ENCODE data around the gene DISP2. TPM values are rescaled to one million over a fixed set of nuclear protein-coding genes. Genes with fewer than 3 reads are reported as not detected.
A peak's percentile ranks its signal among the peaks of the same experiment; 100 is the strongest.

Gene DISP2
- total RNA-seq, 2 donors from 2014 or later = 0.04 to 0.40 TPM

- no peaks in the 10 kb centered on the region for H3K9me3 Mint-ChIP-seq
Observed at GRCh38 chr15:40368719-40369473, 10.9 kb downstream of the DISP2 start.

DNA sequence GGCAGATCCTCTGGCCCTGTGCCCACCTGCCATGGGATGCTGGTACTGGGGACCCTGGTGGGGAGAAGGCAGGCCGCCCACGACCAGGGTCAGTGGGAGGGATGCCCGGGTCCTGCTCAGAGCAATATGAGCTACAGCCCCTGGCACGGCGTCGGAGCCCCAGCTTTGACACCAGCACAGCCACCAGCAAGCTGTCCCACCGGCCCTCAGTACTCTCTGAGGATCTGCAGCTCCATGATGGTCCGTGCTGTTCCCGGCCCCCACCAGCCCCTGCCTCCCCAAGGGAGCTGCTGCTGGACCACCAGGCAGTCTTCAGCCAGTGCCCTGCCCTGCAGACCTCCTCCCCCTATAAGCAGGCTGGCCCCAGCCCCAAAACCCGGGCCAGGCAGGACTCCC lies 11.5 kb downstream of the DISP2 start:
- Mint-ChIP-seq H3K4me1 (no peaks in the 10 kb centered on the region), H3K9me3 (no peaks in the 10 kb centered on the region), H3K4me3 (no peak overlapping the region), H3K27me3 (ENCODE audit: insufficient read depth) (peaks cover 52% of the 10 kb centered on the region), H3K36me3 (ENCODE audit: low read depth) (no peaks in the 10 kb centered on the region), H3K27ac (no peak overlapping the region)
- Histone ChIP-seq H3K4me3 (ENCODE audit: low read length) (no peak overlapping the region), H3K9me3 (ENCODE audit: control insufficient read depth, low read length) (no peaks in the 10 kb centered on the region), H3K9ac (ENCODE audit: extremely low read depth, low read length, poor library complexity, severe bottlenecking) (no peak overlapping the region), H3K36me3 (ENCODE audit: control insufficient read depth, insufficient read depth, low read length) (no peaks in the 10 kb centered on the region), H3K27ac (ENCODE audit: low read depth, low read length) (no peak overlapping the region), H3K4me1 (ENCODE audit: control insufficient read depth, insufficient read depth, low read length) (no peaks in the 10 kb centered on the region), H3K27me3 (ENCODE audit: control insufficient read depth, insufficient read depth, low read length, poor library complexity, severe bottlenecking) (peaks cover 42% of the 10 kb centered on the region)
- WGBS, 2 experiments (ENCODE audit: insufficient coverage in 1 of 2, insufficient read length in 1 of 2) = 89 to 92% methylated on average over 10 of the region's 10 CpGs
- no peak for TF ChIP-seq CTCF (conservative IDR thresholded peaks at IDR 0.05)
- DNase-seq = no peak

More at GRCh38 chr15:40368719-40369473, 10.9 kb downstream of the DISP2 start:
- Histone ChIP-seq H3K4me1 (ENCODE audit: control insufficient read depth, insufficient read depth, low read length) (no peaks in the 10 kb centered on the region), H3K27ac (ENCODE audit: low read depth, low read length) (no peak overlapping the region), H3K36me3 (ENCODE audit: control insufficient read depth, insufficient read depth, low read length) (no peaks in the 10 kb centered on the region), H3K9ac (ENCODE audit: extremely low read depth, low read length, poor library complexity, severe bottlenecking) (no peak overlapping the region), H3K9me3 (ENCODE audit: control insufficient read depth, low read length) (no peaks in the 10 kb centered on the region), H3K27me3 (ENCODE audit: control insufficient read depth, insufficient read depth, low read length, poor library complexity, severe bottlenecking) (peaks cover 42% of the 10 kb centered on the region), H3K4me3 (ENCODE audit: low read length) (no peak overlapping the region)
- no peaks in the 10 kb centered on the region for H3K36me3 Mint-ChIP-seq (ENCODE audit: low read depth)
- TF ChIP-seq CTCF (conservative IDR thresholded peaks at IDR 0.05) = no peak
- no peak overlapping the region for H3K4me3 Mint-ChIP-seq
- peak; percentile 32 for DNase-seq
- H3K27me3 Mint-ChIP-seq (ENCODE audit: insufficient read depth) = peaks cover 52% of the 10 kb centered on the region
- no peaks in the 10 kb centered on the region for H3K4me1 Mint-ChIP-seq
- H3K27ac Mint-ChIP-seq = no peak overlapping the region
- 95 to 97% methylated on average over 18 to 24 of the region's 24 CpGs for WGBS, 2 experiments (ENCODE audit: insufficient coverage in 1 of 2, insufficient read length in 1 of 2)

DNA sequence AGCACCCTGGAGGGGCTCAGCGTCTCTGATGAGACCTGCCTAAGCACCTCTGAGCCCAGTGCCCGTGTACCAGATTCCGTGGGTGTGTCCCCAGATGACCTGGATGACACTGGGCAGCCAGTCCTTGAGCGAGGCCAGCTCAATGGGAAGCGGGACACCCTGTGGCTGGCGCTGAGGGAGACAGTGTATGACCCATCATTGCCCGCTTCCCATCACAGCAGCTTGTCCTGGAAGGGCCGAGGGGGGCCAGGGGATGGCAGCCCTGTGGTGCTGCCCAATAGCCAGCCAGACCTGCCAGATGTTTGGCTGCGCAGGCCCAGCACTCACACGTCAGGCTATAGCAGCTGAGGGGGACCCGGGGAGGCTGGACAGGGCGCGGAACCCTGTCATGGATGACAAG lies 12.0 kb downstream of the DISP2 start:
- no peaks in the 10 kb centered on the region for H3K36me3 Mint-ChIP-seq (ENCODE audit: low read depth)
- WGBS, 2 experiments (ENCODE audit: insufficient coverage in 1 of 2, insufficient read length in 1 of 2) = 89 to 97% methylated on average over 11 to 13 of the region's 13 CpGs
- no peaks in the 10 kb centered on the region for H3K4me1 Mint-ChIP-seq

More for the DNA sequence above, 12.0 kb downstream of the DISP2 start:
- Mint-ChIP-seq H3K9me3 (no peaks in the 10 kb centered on the region), H3K27ac (no peak overlapping the region), H3K27me3 (ENCODE audit: insufficient read depth) (peaks cover 52% of the 10 kb centered on the region), H3K4me3 (no peak overlapping the region)
- no peak overlapping the region for H3K27ac ChIP-seq (ENCODE audit: low read depth, low read length)
- H3K9me3 ChIP-seq (ENCODE audit: control insufficient read depth, low read length) = no peaks in the 10 kb centered on the region
- no peaks in the 10 kb centered on the region for H3K4me1 ChIP-seq (ENCODE audit: control insufficient read depth, insufficient read depth, low read length)
- DNase-seq = peak; percentile 37
- no peak for TF ChIP-seq CTCF (conservative IDR thresholded peaks at IDR 0.05)
- no peaks in the 10 kb centered on the region for H3K36me3 ChIP-seq (ENCODE audit: control insufficient read depth, insufficient read depth, low read length)
- no peak overlapping the region for H3K9ac ChIP-seq (ENCODE audit: extremely low read depth, low read length, poor library complexity, severe bottlenecking)
- peaks cover 42% of the 10 kb centered on the region for H3K27me3 ChIP-seq (ENCODE audit: control insufficient read depth, insufficient read depth, low read length, poor library complexity, severe bottlenecking)
- no peak overlapping the region for H3K4me3 ChIP-seq (ENCODE audit: low read length)

Measured in endodermal cell (in vitro differentiated cells).